ENCODE results near the gene PEF1. TPM values are rescaled to one million over a fixed set of nuclear protein-coding genes. Genes with fewer than 3 reads are reported as not detected.

The PEF1 gene
- total RNA-seq, 3 donors from 2014 or later (not counting 1 experiment from before 2014, with no cell fraction given), result 48.9 to 62.8 (median 49.9) TPM

DNA sequence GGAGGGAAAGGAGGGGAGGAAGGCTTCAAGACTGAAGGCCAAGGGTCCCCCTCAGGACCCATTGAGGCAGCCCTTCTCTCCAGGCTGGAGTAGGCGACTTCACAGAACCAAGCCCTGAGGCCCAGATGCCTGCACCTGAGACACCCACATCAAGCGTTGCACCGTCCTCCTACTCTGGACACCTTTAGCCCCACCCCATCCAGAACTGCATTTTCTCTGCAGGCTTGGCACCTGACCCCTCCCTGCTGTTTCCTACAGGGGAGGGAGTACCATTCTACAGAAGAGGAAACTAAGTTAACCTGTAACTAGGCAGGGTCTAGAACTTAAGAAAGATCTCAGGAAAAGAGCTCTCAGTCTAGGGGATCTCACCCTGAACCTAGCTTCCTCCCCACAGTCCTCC lies 12.0 kb downstream of the PEF1 start:
- peaks cover 59% of the 10 kb centered on the region for H3K36me3 ChIP-seq (ENCODE audit: control insufficient read depth, insufficient read depth, low read length)
- no peaks in the 10 kb centered on the region for H3K9me3 Mint-ChIP-seq

DNA sequence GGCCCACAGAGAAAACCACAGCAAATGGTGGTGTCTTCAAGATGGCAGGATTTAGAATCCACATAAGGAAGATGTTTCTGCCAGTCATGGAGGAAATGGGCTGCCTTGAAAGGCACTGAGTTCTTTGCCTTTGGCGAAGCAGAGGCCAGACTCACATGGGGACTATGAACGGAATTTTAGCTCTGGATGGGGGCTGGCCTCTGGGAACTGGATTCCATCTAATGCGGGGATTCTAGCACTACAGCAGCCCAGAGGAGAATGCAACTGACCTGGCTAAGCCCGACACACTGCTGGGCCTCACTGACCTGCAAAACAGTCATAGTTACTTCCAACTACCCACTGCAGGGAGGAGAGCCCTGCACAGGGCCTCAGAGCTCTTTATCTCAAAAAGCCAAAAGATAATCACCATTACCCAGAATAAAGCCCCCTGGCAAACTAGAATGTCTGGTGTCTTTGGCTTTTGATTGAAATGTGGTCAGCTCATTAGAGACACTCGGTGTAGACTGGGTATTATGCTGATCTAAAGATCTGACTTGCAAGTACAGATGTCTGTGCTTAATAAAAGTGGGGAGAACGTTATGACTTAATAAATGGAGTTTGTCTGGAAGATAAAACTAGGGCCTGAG lies 15.6 kb downstream of the PEF1 start:
- H3K4me3 Mint-ChIP-seq, result no peak overlapping the region
- no peak overlapping the region for H3K4me3 ChIP-seq (ENCODE audit: low read length)
- H3K27ac Mint-ChIP-seq, result no peak overlapping the region
- H3K27me3 Mint-ChIP-seq (ENCODE audit: low read depth in 2 of 2), result no peaks in the 10 kb centered on the region
- H3K9me3 ChIP-seq (ENCODE audit: control insufficient read depth, insufficient read depth, low read length), result no peaks in the 10 kb centered on the region
- H3K4me1 Mint-ChIP-seq, result no peaks in the 10 kb centered on the region
- ATAC-seq (no peak), DNase-seq (no peak)
- H3K4me1 ChIP-seq (ENCODE audit: control insufficient read depth, insufficient read depth, low read length), result no peaks in the 10 kb centered on the region
- no peak overlapping the region for H3K27ac ChIP-seq (ENCODE audit: low read length)
- H3K9me3 Mint-ChIP-seq, result no peaks in the 10 kb centered on the region
- intact Hi-C loops (cut with micrococcal nuclease), result no loop called here
- TF ChIP-seq, protein P1, sequence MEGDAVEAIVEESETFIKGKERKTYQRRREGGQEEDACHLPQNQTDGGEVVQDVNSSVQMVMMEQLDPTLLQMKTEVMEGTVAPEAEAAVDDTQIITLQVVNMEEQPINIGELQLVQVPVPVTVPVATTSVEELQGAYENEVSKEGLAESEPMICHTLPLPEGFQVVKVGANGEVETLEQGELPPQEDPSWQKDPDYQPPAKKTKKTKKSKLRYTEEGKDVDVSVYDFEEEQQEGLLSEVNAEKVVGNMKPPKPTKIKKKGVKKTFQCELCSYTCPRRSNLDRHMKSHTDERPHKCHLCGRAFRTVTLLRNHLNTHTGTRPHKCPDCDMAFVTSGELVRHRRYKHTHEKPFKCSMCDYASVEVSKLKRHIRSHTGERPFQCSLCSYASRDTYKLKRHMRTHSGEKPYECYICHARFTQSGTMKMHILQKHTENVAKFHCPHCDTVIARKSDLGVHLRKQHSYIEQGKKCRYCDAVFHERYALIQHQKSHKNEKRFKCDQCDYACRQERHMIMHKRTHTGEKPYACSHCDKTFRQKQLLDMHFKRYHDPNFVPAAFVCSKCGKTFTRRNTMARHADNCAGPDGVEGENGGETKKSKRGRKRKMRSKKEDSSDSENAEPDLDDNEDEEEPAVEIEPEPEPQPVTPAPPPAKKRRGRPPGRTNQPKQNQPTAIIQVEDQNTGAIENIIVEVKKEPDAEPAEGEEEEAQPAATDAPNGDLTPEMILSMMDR (IDR thresholded peaks at IDR 0.05), result no peak
- no peaks in the 10 kb centered on the region for H3K36me3 Mint-ChIP-seq
- no peaks in the 10 kb centered on the region for H3K27me3 ChIP-seq (ENCODE audit: control insufficient read depth, insufficient read depth, low read length)
- WGBS (ENCODE audit: insufficient coverage), result 96% methylated on average over 6 of the region's 6 CpGs
- peaks cover 55% of the 10 kb centered on the region for H3K36me3 ChIP-seq (ENCODE audit: control insufficient read depth, insufficient read depth, low read length)

More for the DNA sequence above, 12.0 kb downstream of the PEF1 start:
- H3K27me3 ChIP-seq (ENCODE audit: control insufficient read depth, insufficient read depth, low read length), result no peaks in the 10 kb centered on the region
- ATAC-seq, result no peak
- H3K4me3 ChIP-seq (ENCODE audit: low read length), result no peak overlapping the region
- no peak overlapping the region for H3K27ac ChIP-seq (ENCODE audit: low read length)
- no peaks in the 10 kb centered on the region for H3K4me1 ChIP-seq (ENCODE audit: control insufficient read depth, insufficient read depth, low read length)
- WGBS (ENCODE audit: insufficient coverage), result 100% methylated on average over 3 of the region's 3 CpGs
- peaks cover 20 to 21% of the 10 kb centered on the region in 2 donors for H3K4me1 Mint-ChIP-seq
- TF ChIP-seq, protein P1 (IDR thresholded peaks at IDR 0.05), result no peak
- H3K9me3 ChIP-seq (ENCODE audit: control insufficient read depth, insufficient read depth, low read length), result no peaks in the 10 kb centered on the region
- DNase-seq, result no peak
- no peaks in the 10 kb centered on the region for H3K27me3 Mint-ChIP-seq (ENCODE audit: low read depth in 2 of 2)
- H3K36me3 Mint-ChIP-seq, result no peaks in the 10 kb centered on the region
- intact Hi-C loops (cut with micrococcal nuclease), result no loop called here
- no peak overlapping the region for H3K27ac Mint-ChIP-seq
- no peak overlapping the region for H3K4me3 Mint-ChIP-seq

DNA sequence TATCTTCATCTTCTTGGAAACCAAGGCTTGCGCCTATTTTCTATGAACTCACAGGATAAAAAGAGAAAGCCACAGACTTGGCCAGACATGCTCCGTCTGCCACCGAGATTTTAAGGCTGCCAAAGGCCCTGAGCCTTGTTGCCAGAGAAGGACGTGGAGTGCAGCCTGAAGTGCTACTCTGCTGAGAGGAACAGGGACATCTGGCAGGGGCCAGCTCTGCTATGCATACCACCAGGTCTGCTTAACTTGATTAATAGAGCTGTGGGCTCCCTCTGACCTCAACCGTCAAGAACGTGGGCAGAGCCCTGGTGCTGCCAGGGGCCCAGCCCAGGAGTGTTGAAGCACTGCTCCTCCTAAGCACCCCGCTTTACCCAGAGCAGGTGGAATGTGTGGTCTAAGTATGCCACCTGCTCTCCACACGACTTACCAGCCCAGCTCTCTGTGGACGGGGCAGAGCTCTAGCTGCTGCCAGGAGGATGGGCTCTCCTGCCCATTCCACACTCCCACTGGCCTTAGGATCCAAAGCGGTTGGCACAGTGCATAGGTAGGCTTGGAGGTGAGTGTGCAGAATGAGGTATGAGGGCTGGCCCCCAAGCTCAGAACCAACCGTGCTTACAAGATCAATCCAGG lies 16.6 kb downstream of the PEF1 start:
- Mint-ChIP-seq H3K36me3 (no peaks in the 10 kb centered on the region), H3K4me3 (no peak overlapping the region), H3K4me1 (no peaks in the 10 kb centered on the region), H3K27me3 (ENCODE audit: low read depth in 2 of 2) (no peaks in the 10 kb centered on the region), H3K27ac (no peak overlapping the region), H3K9me3 (no peaks in the 10 kb centered on the region)
- H3K27me3 ChIP-seq (ENCODE audit: control insufficient read depth, insufficient read depth, low read length), result no peaks in the 10 kb centered on the region
- 85% methylated on average over 11 of the region's 11 CpGs for WGBS (ENCODE audit: insufficient coverage)
- DNase-seq (no peak), ATAC-seq (no peak)
- H3K4me1 ChIP-seq (ENCODE audit: control insufficient read depth, insufficient read depth, low read length), result no peaks in the 10 kb centered on the region
- no peaks in the 10 kb centered on the region for H3K9me3 ChIP-seq (ENCODE audit: control insufficient read depth, insufficient read depth, low read length)
- no peak overlapping the region for H3K27ac ChIP-seq (ENCODE audit: low read length)
- peaks cover 52% of the 10 kb centered on the region for H3K36me3 ChIP-seq (ENCODE audit: control insufficient read depth, insufficient read depth, low read length)
- TF ChIP-seq, protein P1 (IDR thresholded peaks at IDR 0.05), result no peak
- intact Hi-C loops (cut with micrococcal nuclease), result no loop called here
- H3K4me3 ChIP-seq (ENCODE audit: low read length), result no peak overlapping the region
